Urothelium cell line (cell line): ENCODE data around the gene BABAM1.
A peak's percentile ranks its signal among the peaks of the same experiment; 100 is the strongest.

Source experiments
- DNase-seq: peaks from one replicate; pipeline ENCODE4 v3.0.0; 2011; ENCODE audit warnings: low spot score, mixed read lengths
- FAIRE-seq: peaks from 2 replicates; lab custom pipeline; 2011; peaks lifted over from hg19 to GRCh38; lab: Jason Lieb, UNC

The BABAM1 gene

DNA sequence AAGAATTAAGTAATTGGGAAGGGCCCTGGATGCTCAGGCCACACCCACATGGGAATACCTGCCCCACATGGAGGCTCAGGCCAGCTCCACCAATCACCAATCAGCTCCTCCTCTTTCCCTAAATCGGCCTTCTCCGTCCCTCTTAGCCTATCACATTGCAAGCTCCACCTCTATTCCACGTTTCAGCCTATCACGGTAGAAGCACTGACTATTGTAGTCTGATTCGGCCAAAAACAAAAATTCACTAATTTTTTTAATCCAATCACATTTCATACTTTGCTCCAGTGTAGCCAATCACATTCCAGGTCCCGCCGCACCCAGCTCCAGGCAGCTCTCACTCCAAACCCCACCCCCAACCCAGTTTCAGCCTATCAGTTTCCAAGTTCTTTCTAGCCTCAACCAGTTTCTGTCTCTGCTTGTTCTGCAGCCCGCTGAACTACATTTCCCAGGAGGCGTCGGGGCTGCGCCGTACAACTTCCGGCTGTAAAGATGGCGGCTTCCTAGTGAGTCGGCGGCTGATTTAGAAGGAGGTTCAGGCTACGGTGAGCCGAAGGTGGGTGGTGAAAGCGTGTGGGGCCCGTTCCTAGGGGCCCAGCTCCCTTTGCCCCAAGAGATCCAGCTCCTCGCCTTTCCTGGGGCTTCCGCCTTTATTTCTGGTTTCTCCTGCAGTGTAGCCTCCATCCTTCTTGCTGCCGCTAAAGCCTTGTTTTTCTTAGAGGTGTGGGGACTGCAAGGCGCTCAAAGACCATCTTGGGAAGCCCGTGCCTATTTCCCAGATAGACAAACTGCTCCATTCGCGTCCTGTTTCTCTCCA, at the start of gene BABAM1:
TSS of gene BABAM1 (plus strand) at position 469 of the 814 bp plus-strand sequence. CDS start 1,364 bp downstream, outside the sequence.
- FAIRE-seq, result no peak

GRCh38 chr19:17219286-17219685, 48.0 kb upstream of the BABAM1 start:
- no peak for FAIRE-seq

More for the DNA sequence above, at the start of gene BABAM1:
- DNase-seq, result peak; percentile 92

DNA sequence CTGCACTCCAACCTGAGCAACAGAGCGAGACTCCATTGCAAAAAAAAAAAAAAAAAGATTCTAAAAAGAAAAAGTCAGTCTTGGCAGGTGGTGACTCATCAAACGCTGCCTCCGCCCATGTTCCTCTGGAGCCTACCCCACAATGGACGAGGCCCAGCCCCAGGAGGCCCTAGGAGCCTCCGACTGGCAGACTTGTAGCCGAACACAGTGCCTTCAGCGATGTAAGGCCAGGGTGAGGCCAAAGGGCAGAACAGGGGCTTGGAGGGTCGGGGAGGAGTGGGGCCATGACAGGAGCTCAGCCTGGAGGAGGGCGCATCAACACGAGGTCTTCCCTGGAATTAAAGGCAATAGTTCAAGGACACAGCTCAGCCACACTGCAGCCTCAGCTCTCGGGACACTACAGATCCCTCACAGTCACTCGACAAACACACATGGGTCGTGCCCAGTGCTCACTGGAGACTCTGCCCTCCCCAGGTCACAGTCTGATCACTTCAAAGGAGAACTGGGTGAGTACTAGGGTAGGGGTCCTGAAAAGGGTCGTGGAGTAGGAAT, 47.0 kb upstream of the BABAM1 start:
- DNase-seq, result peak; percentile 49
- FAIRE-seq, result no peak

More at GRCh38 chr19:17219286-17219685, 48.0 kb upstream of the BABAM1 start:
- no peak for DNase-seq

DNA sequence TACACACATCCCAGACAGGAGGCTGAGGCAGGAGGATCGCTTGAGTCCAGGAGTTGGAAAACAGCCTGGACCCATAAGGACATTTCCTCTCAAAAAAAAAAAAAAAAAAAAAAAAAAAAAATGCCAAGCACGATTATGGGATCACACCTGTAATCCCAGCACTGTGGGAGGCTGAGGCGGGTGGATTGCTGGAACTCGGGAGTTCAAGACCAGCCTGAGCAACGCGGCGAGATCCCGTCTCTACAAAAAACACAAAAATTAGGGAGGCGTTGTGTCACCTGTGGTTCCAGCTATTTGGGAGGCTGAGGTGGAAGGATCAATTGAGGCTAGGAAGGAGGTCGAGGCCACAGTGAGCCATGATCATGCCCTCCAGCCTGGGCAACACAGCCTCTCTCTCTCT, 42.2 kb upstream of the BABAM1 start:
- FAIRE-seq, result no peak

DNA sequence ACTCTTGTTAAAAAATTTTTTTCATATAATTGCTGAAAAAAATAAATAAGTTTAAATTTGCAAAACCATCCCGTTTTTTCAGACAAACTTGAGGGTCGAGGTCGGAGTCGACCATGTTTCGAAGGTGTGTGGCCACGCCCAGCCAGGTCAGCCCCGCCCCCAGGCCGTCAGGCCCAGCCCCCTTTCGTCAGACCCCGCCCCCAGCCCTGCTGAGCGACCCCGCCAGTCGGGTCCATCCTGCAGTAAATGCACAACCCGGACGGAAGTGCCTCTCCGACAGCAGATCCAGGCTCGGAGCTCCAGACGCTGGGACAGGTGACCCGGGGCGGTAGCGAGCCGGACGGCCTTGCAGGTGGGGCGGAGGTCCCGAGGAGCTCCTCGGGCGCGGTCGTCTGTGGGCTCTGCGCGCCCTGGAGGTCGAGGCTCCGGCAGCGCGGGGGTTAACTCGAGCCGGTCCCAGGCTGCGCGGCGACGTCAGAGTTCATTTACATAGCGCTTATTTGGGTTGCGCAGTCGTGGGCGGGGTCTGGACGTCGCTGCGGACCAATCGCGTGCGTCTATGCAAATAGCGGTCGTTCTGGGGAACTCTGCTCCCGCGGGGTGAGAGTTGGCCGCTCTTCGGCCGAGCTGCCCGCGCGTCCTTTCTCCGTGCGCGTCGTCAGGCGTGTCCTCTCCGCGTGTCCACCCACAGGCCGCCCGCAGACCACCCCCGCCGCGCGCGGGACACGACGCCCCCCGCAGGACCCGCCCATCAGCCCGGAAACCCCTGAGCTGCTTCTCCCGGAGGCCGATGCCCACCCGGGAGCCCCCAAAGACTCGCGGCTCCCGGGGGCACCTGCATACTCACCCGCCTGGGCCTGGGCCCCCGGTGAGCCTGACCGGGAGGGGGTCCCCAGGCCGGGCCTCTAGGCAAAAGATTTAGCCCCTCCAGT, 41.0 kb upstream of the BABAM1 start, which contains the start of gene OCEL1:
TSS of gene OCEL1 (plus strand) at position 225 of the 932 bp plus-strand sequence. CDS start at position 247, 22 bp downstream.
- no peak for FAIRE-seq
- DNase-seq, result peak; percentile 89

More for the DNA sequence above, 42.2 kb upstream of the BABAM1 start:
- DNase-seq, result no peak

GRCh38 chr19:17227798-17228367, 39.4 kb upstream of the BABAM1 start:
- DNase-seq (no peak), FAIRE-seq (no peak)

GRCh38 chr19:17229890-17230289, 37.4 kb upstream of the BABAM1 start:
- no peak for FAIRE-seq
- DNase-seq, result no peak

DNA sequence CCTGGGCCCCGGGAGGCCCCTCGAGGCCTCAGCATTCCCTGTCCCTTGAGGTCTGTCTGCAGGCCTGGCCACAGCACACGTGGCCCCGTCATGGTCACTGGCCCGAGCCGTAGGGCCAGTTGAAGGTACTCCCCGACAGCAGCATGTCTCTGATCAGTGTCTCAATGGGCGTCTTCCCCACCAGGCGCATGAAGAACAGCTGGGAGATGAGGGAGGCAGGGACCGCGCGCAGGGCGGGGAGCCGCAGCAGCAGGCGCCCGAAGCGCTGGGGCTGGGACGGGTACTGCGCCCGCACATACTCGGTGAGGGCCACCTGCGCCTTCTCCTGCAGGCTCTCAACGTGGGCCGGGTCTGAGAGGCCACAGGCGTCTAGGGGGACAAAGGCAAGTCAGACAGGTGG, 35.0 kb upstream of the BABAM1 start:
- FAIRE-seq (no peak), DNase-seq (no peak)

GRCh38 chr19:17234911-17235299, 32.3 kb upstream of the BABAM1 start:
- DNase-seq (peak; percentile 61), FAIRE-seq (no peak)

GRCh38 chr19:17235300-17235970, 31.8 kb upstream of the BABAM1 start:
- peak; percentile 74 for FAIRE-seq
- peak; percentile 59 for DNase-seq

DNA sequence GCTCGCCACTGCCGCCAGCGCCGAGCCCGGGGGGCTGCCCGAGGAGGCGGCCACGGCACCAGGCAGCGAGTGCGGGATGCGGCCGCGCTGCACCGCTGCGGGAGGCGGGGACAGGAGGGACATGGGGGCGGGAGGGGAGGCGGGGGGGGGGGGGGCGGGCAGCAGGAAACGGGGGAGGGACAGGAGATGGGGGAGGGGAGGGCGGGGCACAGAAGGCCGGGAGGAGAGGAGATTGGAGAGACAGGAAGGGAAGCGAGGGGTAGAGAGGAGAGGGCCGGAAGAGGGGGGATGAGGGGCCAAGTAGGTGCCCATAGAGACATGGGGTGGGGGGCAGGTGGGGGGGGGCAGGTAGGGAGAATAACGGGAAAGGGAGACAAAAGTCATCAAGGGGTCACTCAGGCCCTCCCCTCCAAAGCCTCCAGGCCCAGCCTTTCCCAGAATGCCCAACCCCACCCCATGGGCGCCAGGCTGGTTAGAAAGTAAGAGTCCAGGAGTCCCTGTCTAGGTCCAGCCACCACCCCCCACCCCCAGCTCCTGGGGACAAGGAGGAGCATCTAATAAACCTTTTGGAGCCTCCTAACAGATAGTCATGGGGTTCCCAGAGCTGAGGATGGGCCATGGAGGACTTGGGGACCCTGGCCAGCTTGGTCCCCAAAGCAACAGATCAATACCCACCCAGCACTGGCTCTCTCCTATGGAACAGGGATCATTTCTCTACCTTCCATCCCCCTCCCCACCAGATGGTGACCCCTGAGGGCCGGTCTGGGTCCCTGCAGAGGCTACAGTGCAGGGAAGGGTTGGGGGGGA, 31.1 kb upstream of the BABAM1 start:
- DNase-seq (peak; percentile 57), FAIRE-seq (no peak)

- DNase-seq (no peak), FAIRE-seq (no peak)
These were observed 30.3 kb upstream of the BABAM1 start for GRCh38 chr19:17236811-17237543.

DNA sequence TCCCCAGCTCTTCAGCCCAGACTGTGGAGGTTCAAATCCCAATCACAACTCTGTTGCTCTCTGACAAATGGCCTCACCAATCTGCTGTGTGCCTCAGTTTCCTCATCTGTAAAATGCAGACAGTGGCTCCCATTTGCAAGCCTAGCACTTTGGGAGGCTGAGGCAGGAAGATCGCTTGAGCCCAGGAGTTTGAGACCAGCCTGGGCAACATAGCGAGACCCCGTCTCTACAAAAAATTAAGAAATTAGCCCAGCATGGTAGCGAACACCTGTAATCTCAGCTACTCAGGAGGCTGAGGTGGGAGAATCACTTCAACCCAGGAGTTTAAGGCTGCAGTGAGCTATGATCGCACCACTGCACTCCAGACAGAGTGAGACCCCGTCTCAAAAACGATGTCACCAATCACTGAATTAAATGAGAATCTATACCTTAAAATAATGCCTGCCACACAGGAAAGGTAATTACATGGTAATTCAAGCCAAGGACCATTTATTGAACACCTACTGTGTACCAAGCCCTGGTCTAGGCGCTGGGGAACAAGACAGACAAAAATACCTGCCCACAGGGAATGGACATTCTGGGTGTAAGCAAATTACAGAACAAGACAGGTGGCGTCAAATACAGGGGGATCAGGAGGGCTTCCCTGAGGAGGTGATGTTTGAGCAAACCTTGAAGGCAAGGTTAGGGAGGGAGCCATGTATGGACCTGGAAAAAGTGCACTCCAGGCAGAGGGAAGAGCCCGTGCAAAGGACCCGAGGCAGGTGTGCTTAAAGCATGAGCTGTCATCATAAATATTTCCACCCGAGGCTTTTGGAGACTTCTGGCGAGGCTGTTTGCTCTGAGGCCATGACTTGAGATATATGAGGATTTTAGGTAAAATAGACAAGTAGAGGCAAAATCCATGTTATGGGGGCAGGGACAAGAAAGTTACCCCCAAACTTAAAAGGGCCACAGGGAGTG, 29.2 kb upstream of the BABAM1 start:
- DNase-seq, result no peak
- no peak for FAIRE-seq

DNA sequence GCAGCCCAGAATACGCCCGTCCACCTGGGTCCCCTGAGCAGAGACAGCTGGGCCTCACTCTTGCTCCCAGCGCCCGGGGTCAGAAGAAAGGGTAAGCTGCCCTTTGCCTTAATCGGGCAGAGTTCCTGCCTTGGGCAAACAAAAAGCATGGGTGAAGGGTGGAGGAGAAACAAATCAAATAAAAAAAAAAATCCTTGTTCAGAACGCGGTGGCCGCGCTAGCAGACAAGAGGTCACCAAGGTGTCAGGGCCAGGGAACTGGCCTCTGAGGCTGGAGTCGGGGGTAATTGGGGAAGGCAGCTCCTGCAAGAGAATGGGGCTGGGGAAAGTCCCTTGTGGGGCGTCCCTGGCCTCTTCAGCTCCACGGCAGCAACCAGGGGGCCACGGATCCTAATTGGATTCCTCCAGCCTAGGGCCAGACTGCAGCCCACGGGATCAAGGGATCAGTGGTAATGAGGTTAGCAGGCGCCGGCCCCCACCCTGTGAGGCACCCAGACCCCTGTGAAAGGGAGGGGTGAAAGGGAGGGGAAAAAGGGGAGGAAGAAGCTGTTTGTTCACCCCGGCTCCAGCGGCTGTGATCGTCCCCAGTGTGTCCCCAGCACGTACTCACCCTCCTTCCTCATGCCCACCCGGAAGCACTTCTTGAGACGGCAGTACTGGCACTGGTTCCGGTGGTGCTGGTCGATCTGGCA, 27.0 kb upstream of the BABAM1 start:
- FAIRE-seq, result no peak

DNA sequence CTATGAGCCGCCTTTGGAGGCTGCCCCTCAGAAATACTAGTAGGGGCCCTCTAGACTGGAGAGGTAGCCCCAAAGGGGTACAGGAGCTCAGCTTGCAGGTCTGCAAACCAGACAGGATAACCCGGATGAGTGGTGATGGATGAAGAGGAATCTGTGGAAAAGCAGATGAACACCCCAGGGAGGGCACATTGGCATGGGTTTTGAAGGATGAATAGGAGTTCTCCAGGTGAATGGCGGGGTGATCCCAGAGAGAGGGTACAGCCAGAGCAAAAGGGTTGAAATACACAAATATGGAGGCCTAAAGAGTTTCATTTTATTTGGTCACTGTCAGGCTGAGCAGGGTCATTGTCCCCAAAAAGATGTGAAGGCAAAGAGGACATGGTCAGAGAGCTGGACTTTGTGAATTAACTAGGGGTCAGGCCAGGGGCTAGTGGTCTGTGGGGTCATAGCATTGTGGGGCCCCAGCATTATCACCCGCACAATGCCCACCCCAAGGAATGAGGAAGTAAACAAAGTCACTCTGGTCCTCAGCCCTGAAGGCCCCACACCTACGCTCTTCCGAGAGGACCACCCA, 26.3 kb upstream of the BABAM1 start:
- FAIRE-seq, result no peak
- no peak for DNase-seq

More for the DNA sequence above, 27.0 kb upstream of the BABAM1 start:
- DNase-seq, result no peak

GRCh38 chr19:17242431-17243208, 24.6 kb upstream of the BABAM1 start:
- DNase-seq, result no peak
- FAIRE-seq, result no peak
